Neuron (in vitro differentiated cells): ENCODE results near the gene ZC3H7A.

ENCODE experiments used
- H2AFZ ChIP-seq: one replicate; pipeline ENCODE4 v1.6.1; 2013; ENCODE audit warnings: low read depth, mild to moderate bottlenecking, inconsistent platforms, low read length, moderate library complexity
- H3K27me3 ChIP-seq: one replicate; pipeline ENCODE4 v1.6.1; 2013; ENCODE audit warnings: low read length; ENCODE audit not compliant: insufficient read depth
- H3K36me3 ChIP-seq: one replicate; pipeline ENCODE4 v1.6.1; 2013; ENCODE audit warnings: low read length; ENCODE audit not compliant: insufficient read depth
- H3K4me1 ChIP-seq: one replicate; pipeline ENCODE4 v1.6.1; 2013; ENCODE audit warnings: low read length; ENCODE audit not compliant: insufficient read depth
- H3K4me3 ChIP-seq: 2 replicates; pipeline ENCODE4 v1.5.1; 2013; ENCODE audit warnings: mild to moderate bottlenecking, low read length, moderate library complexity
- H3K9me3 ChIP-seq: one replicate; pipeline ENCODE4 v1.6.1; 2013; ENCODE audit warnings: low read length

Gene ZC3H7A

DNA sequence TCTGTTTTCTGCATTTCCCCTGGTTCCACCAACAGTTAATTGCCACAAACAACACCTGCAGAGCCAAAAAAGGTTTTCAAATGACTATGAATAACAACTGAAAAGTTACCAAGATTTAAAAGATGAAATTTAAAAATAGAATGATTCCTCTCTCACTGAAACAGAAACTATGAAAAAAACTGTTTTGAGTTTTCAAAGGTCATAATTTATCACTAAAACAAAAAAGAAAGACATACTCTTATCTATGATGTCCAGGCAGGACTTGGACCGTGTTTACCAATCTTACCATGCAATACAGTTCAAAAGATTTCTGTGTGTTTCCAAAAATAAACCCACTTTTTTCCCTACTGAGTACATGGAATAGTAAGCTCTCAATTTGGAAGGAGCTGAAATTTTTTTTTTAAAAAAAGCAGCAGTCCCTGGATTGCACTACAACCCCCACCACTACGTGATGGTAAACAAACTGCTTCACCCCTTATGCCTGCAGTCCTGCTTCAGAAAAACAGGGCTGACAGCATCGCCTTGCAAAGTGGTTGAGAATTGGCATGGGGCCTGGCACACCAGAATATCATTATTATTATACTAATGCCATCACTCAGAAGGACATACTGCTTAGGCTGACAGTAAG lies 62.9 kb downstream of the ZC3H7A start:
- no peak overlapping the region for H2AFZ ChIP-seq
- no peaks in the 10 kb centered on the region for H3K9me3 ChIP-seq
- peaks cover 57% of the 10 kb centered on the region for H3K36me3 ChIP-seq
- H3K27me3 ChIP-seq = no peaks in the 10 kb centered on the region
- H3K4me3 ChIP-seq = no peak overlapping the region
- H3K4me1 ChIP-seq = peaks cover 13% of the 10 kb centered on the region

DNA sequence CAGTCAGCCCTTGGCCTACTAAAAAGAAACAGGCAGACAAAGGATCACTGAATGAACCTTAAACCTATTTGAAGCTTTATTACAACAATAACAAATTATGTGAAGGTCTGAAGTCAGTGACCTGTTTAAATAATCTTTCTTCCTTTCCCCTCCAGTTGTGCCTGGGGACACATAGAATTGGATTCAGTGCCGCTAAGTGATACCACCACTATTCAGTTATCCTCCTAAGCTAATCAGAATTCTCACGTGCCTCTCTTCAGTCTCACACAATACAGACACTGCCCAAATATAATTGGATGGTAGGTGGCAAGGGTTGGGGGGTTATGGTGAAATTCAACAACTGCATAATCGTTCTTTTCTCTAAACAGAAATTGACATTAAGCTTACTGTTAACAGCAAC lies 65.8 kb downstream of the ZC3H7A start:
- Histone ChIP-seq H3K4me1 (peaks cover 13% of the 10 kb centered on the region), H2AFZ (no peak overlapping the region), H3K36me3 (peaks cover 62% of the 10 kb centered on the region), H3K4me3 (no peak overlapping the region), H3K9me3 (no peaks in the 10 kb centered on the region), H3K27me3 (no peaks in the 10 kb centered on the region)

DNA sequence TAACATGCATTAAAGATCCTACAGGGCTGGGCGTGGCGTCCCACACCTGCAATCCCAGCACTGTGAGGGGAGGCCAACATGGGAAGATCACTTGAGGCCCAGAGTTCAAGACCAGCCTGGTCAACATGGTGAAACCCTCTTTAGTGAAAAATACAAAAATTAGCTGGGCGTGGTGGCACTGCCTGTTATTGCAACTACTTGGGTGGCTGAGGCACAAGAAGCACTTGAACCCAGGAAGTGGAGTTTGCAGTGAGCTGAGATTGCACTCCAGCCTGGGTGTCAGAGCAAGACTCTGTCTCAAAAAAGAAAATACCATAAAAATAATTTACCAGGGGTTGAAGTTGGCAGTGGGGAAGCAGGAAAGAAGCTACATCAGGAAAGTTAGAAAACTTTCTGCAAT lies 67.3 kb downstream of the ZC3H7A start:
- H3K36me3 ChIP-seq = peaks cover 60% of the 10 kb centered on the region

GRCh38 chr16:11727796-11728543 lies 69.1 kb downstream of the ZC3H7A start:
- no peaks in the 10 kb centered on the region for H3K9me3 ChIP-seq
- peaks cover 48% of the 10 kb centered on the region for H3K36me3 ChIP-seq
- H2AFZ ChIP-seq = no peak overlapping the region
- no peak overlapping the region for H3K4me3 ChIP-seq
- H3K4me1 ChIP-seq = peaks cover 13% of the 10 kb centered on the region
- no peaks in the 10 kb centered on the region for H3K27me3 ChIP-seq

More for the DNA sequence above, 67.3 kb downstream of the ZC3H7A start:
- Histone ChIP-seq H3K9me3 (no peaks in the 10 kb centered on the region), H3K4me1 (peaks cover 13% of the 10 kb centered on the region), H3K27me3 (no peaks in the 10 kb centered on the region), H3K4me3 (no peak overlapping the region), H2AFZ (no peak overlapping the region)

- H3K27me3 ChIP-seq = no peaks in the 10 kb centered on the region
- H3K36me3 ChIP-seq = peaks cover 52% of the 10 kb centered on the region
- H2AFZ ChIP-seq = no peak overlapping the region
- peaks cover 3% of the 10 kb centered on the region for H3K4me1 ChIP-seq
- no peak overlapping the region for H3K4me3 ChIP-seq
- no peaks in the 10 kb centered on the region for H3K9me3 ChIP-seq
Observed at GRCh38 chr16:11726008-11726407, 71.0 kb downstream of the ZC3H7A start.

- no peaks in the 10 kb centered on the region for H3K9me3 ChIP-seq
- H3K27me3 ChIP-seq = no peaks in the 10 kb centered on the region
- H3K4me1 ChIP-seq = no peaks in the 10 kb centered on the region
- H3K4me3 ChIP-seq = no peak overlapping the region
- H3K36me3 ChIP-seq = peaks cover 58% of the 10 kb centered on the region
- no peak overlapping the region for H2AFZ ChIP-seq
Observed at GRCh38 chr16:11725457-11725856, 71.6 kb downstream of the ZC3H7A start.

DNA sequence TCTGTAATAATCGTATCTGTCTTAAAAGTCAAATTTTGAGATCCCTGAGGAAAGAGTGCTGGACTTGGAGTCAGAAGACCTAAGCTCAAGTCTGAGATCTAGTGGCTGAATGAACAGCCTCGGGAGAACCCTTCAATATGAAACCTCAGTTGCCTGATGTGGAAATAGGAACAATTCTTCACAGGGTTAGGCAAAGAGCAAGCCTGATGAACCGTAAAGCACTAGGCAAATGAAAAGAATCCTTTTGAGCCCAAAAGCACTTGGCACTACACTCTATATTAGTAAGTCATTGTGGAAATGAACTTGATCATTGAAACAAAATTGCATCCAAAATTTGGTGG lies 74.6 kb downstream of the ZC3H7A start:
- Histone ChIP-seq H3K4me3 (no peak overlapping the region), H2AFZ (no peak overlapping the region), H3K27me3 (no peaks in the 10 kb centered on the region), H3K9me3 (no peaks in the 10 kb centered on the region), H3K4me1 (peaks cover 2% of the 10 kb centered on the region), H3K36me3 (peaks cover 61% of the 10 kb centered on the region)

GRCh38 chr16:11721781-11722467 lies 75.1 kb downstream of the ZC3H7A start:
- H3K4me1 ChIP-seq = peaks cover 2% of the 10 kb centered on the region

GRCh38 chr16:11719762-11720161 lies 77.3 kb downstream of the ZC3H7A start:
- Histone ChIP-seq H3K9me3 (no peaks in the 10 kb centered on the region), H3K4me3 (no peak overlapping the region), H3K36me3 (peaks cover 50% of the 10 kb centered on the region), H3K4me1 (peaks cover 2% of the 10 kb centered on the region), H3K27me3 (no peaks in the 10 kb centered on the region), H2AFZ (no peak overlapping the region)

More at GRCh38 chr16:11721781-11722467, 75.1 kb downstream of the ZC3H7A start:
- Histone ChIP-seq H3K27me3 (no peaks in the 10 kb centered on the region), H3K4me3 (no peak overlapping the region), H3K36me3 (peaks cover 61% of the 10 kb centered on the region), H2AFZ (no peak overlapping the region), H3K9me3 (no peaks in the 10 kb centered on the region)

- Histone ChIP-seq H3K27me3 (no peaks in the 10 kb centered on the region), H3K36me3 (peaks cover 49% of the 10 kb centered on the region), H3K9me3 (no peaks in the 10 kb centered on the region), H2AFZ (no peak overlapping the region), H3K4me1 (peaks cover 2% of the 10 kb centered on the region), H3K4me3 (no peak overlapping the region)
Observed at GRCh38 chr16:11719171-11719570, 77.9 kb downstream of the ZC3H7A start.

- H2AFZ ChIP-seq = no peak overlapping the region
- H3K4me3 ChIP-seq = no peak overlapping the region
- H3K9me3 ChIP-seq = no peaks in the 10 kb centered on the region
- no peaks in the 10 kb centered on the region for H3K27me3 ChIP-seq
- H3K36me3 ChIP-seq = peaks cover 46% of the 10 kb centered on the region
- peaks cover 2% of the 10 kb centered on the region for H3K4me1 ChIP-seq
Observed at GRCh38 chr16:11717811-11718210, 79.2 kb downstream of the ZC3H7A start.

DNA sequence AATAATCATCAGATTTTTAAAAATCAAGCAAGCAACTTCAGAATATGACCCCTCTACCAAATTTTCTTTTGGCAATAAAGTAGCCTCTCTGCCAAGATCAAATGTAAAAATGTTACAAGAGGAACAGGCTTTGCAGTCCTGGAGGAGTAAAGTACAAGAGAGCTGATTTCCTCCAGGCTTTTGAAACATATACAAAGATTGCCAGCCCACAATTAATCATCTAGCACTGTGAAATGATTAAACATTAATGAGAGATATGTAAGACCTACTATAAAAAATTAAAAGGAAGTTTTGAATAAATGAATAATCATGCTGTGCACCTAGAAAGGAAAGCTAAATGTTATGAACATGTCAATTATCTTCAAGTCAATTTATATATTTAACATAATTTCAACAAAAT lies 80.7 kb downstream of the ZC3H7A start:
- H3K27me3 ChIP-seq = no peaks in the 10 kb centered on the region
- H3K36me3 ChIP-seq = peaks cover 40% of the 10 kb centered on the region
- H3K4me1 ChIP-seq = peaks cover 2% of the 10 kb centered on the region
- H2AFZ ChIP-seq = no peak overlapping the region
- no peak overlapping the region for H3K4me3 ChIP-seq
- no peaks in the 10 kb centered on the region for H3K9me3 ChIP-seq

DNA sequence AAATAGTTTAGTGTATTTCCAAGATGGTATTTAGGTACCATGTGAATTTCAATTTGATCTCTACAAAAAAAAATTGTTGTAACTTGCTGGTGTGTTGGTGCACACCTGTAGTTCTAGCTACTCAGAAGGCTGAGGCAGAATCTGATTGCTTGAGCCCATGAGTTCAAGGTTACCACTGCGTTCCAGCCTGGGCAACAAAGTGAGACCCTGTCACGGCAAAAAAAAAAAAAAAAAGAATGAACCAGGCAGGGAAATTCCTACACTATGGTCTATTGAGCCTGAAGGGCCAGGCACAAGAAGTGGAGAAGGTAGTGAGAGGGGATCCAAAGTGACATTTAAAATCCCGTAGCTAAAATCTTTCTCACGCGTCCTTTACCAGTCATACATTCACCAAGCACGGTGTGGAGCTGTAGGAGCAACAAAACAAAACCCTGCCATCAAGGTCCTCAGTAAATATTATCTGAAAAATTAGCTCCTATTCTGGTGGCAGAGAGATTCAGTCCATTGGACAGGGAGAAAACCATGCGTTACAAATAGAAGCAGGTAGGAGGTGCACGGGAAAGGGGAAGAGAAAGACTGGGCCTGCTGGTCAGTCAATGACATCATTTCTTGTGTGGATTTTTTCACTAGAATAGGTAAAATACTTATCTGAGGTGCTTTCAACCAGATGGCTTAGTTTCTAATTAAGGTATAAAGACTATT lies 81.7 kb downstream of the ZC3H7A start:
- H2AFZ ChIP-seq = no peak overlapping the region
- H3K36me3 ChIP-seq = peaks cover 33% of the 10 kb centered on the region
- H3K4me1 ChIP-seq = peaks cover 2% of the 10 kb centered on the region

More for the DNA sequence above, 81.7 kb downstream of the ZC3H7A start:
- no peak overlapping the region for H3K4me3 ChIP-seq
- no peaks in the 10 kb centered on the region for H3K9me3 ChIP-seq
- H3K27me3 ChIP-seq = no peaks in the 10 kb centered on the region
